Endodermal cell (in vitro differentiated cells): ENCODE measurements around the gene PANX2. TPM values are rescaled to one million over a fixed set of nuclear protein-coding genes. Genes with fewer than 3 reads are reported as not detected.

Experiments
- DNase-seq: peaks from one replicate; pipeline ENCODE4 v3.0.0-alpha.2; 2017
- H3K27ac ChIP-seq: 2 replicates; pipeline ENCODE4 v1.5.1; 2013; ENCODE audit warnings: mild to moderate bottlenecking, low read depth, low read length, moderate library complexity
- H3K27me3 ChIP-seq: 2 replicates; pipeline ENCODE4 v1.6.1; 2013; ENCODE audit warnings: mild to moderate bottlenecking, low read length, moderate library complexity; ENCODE audit not compliant: insufficient read depth, control insufficient read depth, poor library complexity, severe bottlenecking
- H3K36me3 ChIP-seq: 2 replicates; pipeline ENCODE4 v1.7.0; 2013; ENCODE audit warnings: mild to moderate bottlenecking, low read length, moderate library complexity; ENCODE audit not compliant: control insufficient read depth, insufficient read depth
- H3K4me1 ChIP-seq: one replicate; pipeline ENCODE4 v1.7.0; 2013; ENCODE audit warnings: low read length; ENCODE audit not compliant: control insufficient read depth, insufficient read depth
- H3K4me3 ChIP-seq: 2 replicates; pipeline ENCODE4 v1.5.1; 2013; ENCODE audit warnings: mild to moderate bottlenecking, low read length, moderate library complexity
- H3K9ac ChIP-seq: 2 replicates; pipeline ENCODE4 v1.6.1; 2013; ENCODE audit warnings: mild to moderate bottlenecking, low read length, moderate library complexity; ENCODE audit not compliant: poor library complexity, severe bottlenecking; ENCODE audit errors: extremely low read depth
- H3K9me3 ChIP-seq: 2 replicates; pipeline ENCODE4 v1.6.1; 2013; ENCODE audit warnings: mild to moderate bottlenecking, low read length, moderate library complexity; ENCODE audit not compliant: control insufficient read depth
- H3K27ac Mint-ChIP-seq: 2 replicates; pipeline ENCODE4 v1.8.0; 2020; ENCODE audit warnings: mixed read lengths
- H3K27me3 Mint-ChIP-seq: 2 replicates; pipeline ENCODE4 v1.8.0; 2021; ENCODE audit warnings: mild to moderate bottlenecking, mixed read lengths; ENCODE audit not compliant: insufficient read depth
- H3K36me3 Mint-ChIP-seq: 2 replicates; pipeline ENCODE4 v1.8.0; 2020; ENCODE audit warnings: low read depth, mixed read lengths
- H3K4me1 Mint-ChIP-seq: 2 replicates; pipeline ENCODE4 v1.8.0; 2020; ENCODE audit warnings: mixed read lengths
- H3K4me3 Mint-ChIP-seq: 2 replicates; pipeline ENCODE4 v1.8.0; 2020; ENCODE audit warnings: mild to moderate bottlenecking, moderate library complexity, mixed read lengths
- H3K9me3 Mint-ChIP-seq: 2 replicates; pipeline ENCODE4 v1.8.0; 2020; ENCODE audit warnings: mild to moderate bottlenecking, mixed read lengths
- CTCF ChIP-seq: fragments of 200-600 bp; sonication (generic); conservative IDR thresholded peaks from 2 replicates; pipeline ENCODE4 v1.5.0; 2021; ENCODE audit warnings: antibody characterized with exemption, mild to moderate bottlenecking
- WGBS, 2 experiments: methylation state at CpG; one replicate each; pipeline versions ENCODE4 v1.1.5 to v1.1.7; 2013; ENCODE audit warnings: missing lambda C conversion rate in 2 of 2, mixed read lengths in 1 of 2; ENCODE audit not compliant: insufficient coverage in 1 of 2, insufficient read length in 1 of 2; 5-methylcytosine and 5-hydroxymethylcytosine counted together
- total RNA-seq, 2 donors: library from RNA; stranded (reverse); fragmentation: NEBNext Ultra II Directional in 1 of 2; extraction: Animal tissue kit (Norgen Biotek cat#: 25700) in 1 of 2; gene quantifications; 2 replicates in 1 of 2; 3 replicates in 1 of 2; pipeline ENCODE4 v1.2.1, GENCODE V29; 2021

The PANX2 gene
- total RNA-seq, 2 donors from 2014 or later = 8.8 to 11.2 TPM

DNA sequence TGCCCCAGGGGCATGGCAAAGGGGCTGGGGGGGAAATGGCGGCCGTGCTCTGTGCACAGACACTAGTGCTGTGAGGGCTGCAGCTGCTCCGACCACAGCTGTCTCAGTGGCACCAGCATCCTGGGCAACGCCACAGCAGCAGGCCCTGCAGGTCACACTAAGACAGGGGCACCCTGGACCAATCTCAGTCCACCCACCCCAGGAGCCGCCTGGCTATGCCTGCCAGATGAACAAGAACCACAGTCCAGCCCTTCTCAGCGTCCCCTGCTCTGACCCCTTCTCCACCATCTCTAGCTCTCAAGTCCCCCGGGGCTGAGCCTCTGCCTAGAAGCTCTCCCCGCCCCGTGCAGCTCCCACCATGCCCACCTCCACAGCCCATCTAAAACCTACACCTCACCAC lies 57.8 kb downstream of the PANX2 start:
- Mint-ChIP-seq H3K36me3 (peaks cover 38% of the 10 kb centered on the region), H3K4me1 (no peaks in the 10 kb centered on the region), H3K9me3 (no peaks in the 10 kb centered on the region), H3K27me3 (no peaks in the 10 kb centered on the region), H3K27ac (peak overlapping the region; percentile 52), H3K4me3 (no peak overlapping the region)
- TF ChIP-seq CTCF = no peak
- Histone ChIP-seq H3K9me3 (no peaks in the 10 kb centered on the region), H3K9ac (no peak overlapping the region), H3K27me3 (no peaks in the 10 kb centered on the region), H3K27ac (no peak overlapping the region), H3K4me1 (no peaks in the 10 kb centered on the region), H3K36me3 (no peaks in the 10 kb centered on the region), H3K4me3 (no peak overlapping the region)
- DNase-seq = peak; percentile 18
- WGBS, 2 experiments = 91 to 100% methylated on average over 3 to 9 of the region's 9 CpGs

- no peak overlapping the region for H3K27ac Mint-ChIP-seq
- DNase-seq = no peak
- TF ChIP-seq CTCF = no peak
- H3K9ac ChIP-seq = no peak overlapping the region
- H3K9me3 ChIP-seq = no peaks in the 10 kb centered on the region
- H3K4me1 ChIP-seq = no peaks in the 10 kb centered on the region
- no peak overlapping the region for H3K4me3 ChIP-seq
- H3K27me3 ChIP-seq = no peaks in the 10 kb centered on the region
- no peaks in the 10 kb centered on the region for H3K27me3 Mint-ChIP-seq
- H3K9me3 Mint-ChIP-seq = no peaks in the 10 kb centered on the region
- H3K36me3 ChIP-seq = no peaks in the 10 kb centered on the region
- H3K27ac ChIP-seq = no peak overlapping the region
- H3K4me3 Mint-ChIP-seq = no peak overlapping the region
- H3K4me1 Mint-ChIP-seq = no peaks in the 10 kb centered on the region
- peaks cover 39% of the 10 kb centered on the region for H3K36me3 Mint-ChIP-seq
- WGBS, 2 experiments = 95 to 96% methylated on average over 4 to 16 of the region's 16 CpGs
Observed at GRCh38 chr22:50229370-50229769, 58.8 kb downstream of the PANX2 start.

Other genes starting within 250 kb of the PANX2 start
- 10 to 100 TPM; 31.5 to 36.6 TPM for gene PIM3, start 210.0 kb upstream of the PANX2 start, total RNA-seq
- gene IL17REL, start 158.0 kb upstream of the PANX2 start, total RNA-seq = under 1 TPM in 1 of 2 donors, not detected in 1; 0.15 TPM
- under 1 TPM in 1 of 2 donors, not detected in 1; 0.20 TPM for gene TTLL8, start 112.4 kb upstream of the PANX2 start, total RNA-seq
- gene MLC1, start 85.3 kb upstream of the PANX2 start, total RNA-seq = under 1 TPM in 1 of 2 donors, not detected in 1; 0.18 TPM
- under 1 TPM in 1 of 2 donors, not detected in 1; 0.31 TPM for gene MOV10L1, start 80.7 kb upstream of the PANX2 start, total RNA-seq
- gene TRABD, start 15.2 kb downstream of the PANX2 start, total RNA-seq = 10 to 100 TPM; 49.6 to 56.4 TPM
- 10 to 100 TPM; 22.2 to 22.9 TPM for gene SELENOO, start 30.3 kb downstream of the PANX2 start, total RNA-seq
- gene TUBGCP6, start 74.3 kb downstream of the PANX2 start, total RNA-seq = 10 to 100 TPM; 43.7 to 46.0 TPM
- 10 to 100 TPM; 57.2 to 62.8 TPM for gene HDAC10, start 80.5 kb downstream of the PANX2 start, total RNA-seq
- 10 to 100 TPM; 46.5 to 57.0 TPM for gene MAPK12, start 91.0 kb downstream of the PANX2 start, total RNA-seq
- under 1 TPM; 0.33 to 0.40 TPM for gene MAPK11, start 99.6 kb downstream of the PANX2 start, total RNA-seq
- gene PLXNB2, start 136.9 kb downstream of the PANX2 start, total RNA-seq = 10 to 100 TPM; 94.7 to 97.7 TPM
- gene DENND6B, start 156.3 kb downstream of the PANX2 start, total RNA-seq = 10 to 100 TPM in 1 of 2 donors, 1 to 10 TPM in 1; 8.3 to 14.2 TPM
- gene PPP6R2, start 172.6 kb downstream of the PANX2 start, total RNA-seq = 10 to 100 TPM; 58.7 to 81.2 TPM